ENCODE measurements around the gene SPTB.
"Not testable (repeated sequence)": the region's sequence is repeated elsewhere in the genome, so short reads cannot be mapped to it uniquely, and the experiment has no call there.

SPTB gene

DNA sequence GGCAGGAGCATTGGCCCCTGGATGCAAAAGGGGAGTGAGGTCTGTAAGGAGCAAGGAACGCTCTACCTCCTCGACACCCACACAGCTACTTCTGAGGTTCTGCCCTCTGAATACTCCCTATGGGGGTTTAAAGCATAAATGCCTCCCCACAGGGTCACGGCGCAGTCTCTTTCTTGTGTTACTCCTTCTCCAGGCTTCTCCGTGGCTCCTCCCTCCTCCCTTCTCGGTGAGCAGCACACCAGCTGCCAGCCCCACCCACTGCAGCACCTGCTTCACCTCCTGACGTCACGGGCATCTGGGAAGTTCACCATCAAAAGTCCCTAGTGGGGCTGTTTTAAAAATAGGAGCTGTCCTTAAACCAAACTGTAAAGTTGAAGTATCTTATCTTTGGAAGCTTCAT, 67.3 kb downstream of the SPTB start:
- no peak overlapping the region for H3K4me3 ChIP-seq (ENCODE audit: low read depth, low read length)
- TF ChIP-seq, protein P1, sequence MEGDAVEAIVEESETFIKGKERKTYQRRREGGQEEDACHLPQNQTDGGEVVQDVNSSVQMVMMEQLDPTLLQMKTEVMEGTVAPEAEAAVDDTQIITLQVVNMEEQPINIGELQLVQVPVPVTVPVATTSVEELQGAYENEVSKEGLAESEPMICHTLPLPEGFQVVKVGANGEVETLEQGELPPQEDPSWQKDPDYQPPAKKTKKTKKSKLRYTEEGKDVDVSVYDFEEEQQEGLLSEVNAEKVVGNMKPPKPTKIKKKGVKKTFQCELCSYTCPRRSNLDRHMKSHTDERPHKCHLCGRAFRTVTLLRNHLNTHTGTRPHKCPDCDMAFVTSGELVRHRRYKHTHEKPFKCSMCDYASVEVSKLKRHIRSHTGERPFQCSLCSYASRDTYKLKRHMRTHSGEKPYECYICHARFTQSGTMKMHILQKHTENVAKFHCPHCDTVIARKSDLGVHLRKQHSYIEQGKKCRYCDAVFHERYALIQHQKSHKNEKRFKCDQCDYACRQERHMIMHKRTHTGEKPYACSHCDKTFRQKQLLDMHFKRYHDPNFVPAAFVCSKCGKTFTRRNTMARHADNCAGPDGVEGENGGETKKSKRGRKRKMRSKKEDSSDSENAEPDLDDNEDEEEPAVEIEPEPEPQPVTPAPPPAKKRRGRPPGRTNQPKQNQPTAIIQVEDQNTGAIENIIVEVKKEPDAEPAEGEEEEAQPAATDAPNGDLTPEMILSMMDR (IDR thresholded peaks at IDR 0.05; ENCODE audit: borderline replicate concordance, insufficient read depth, low read depth, low read length): no peak

DNA sequence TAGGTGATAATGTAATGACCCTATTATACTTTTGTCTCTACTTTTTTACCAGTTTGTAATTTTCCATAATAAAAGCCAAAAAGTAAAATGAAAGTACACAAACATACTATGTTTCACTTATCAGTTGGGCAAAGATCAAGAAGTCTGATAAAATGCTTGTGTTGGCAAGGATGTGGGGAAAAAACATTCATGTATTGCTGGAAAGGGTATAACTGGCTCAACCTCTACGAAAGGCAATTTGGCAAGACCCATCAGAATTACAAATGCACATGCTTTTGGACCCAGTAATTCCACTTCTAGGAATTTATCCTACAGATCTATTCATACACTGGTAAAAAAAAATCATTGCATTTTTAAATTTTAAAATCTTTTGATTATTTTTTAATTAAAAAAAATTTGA, 68.0 kb downstream of the SPTB start:
- H3K4me3 ChIP-seq (ENCODE audit: low read depth, low read length): no peak overlapping the region
- TF ChIP-seq, protein P1 (IDR thresholded peaks at IDR 0.05; ENCODE audit: borderline replicate concordance, insufficient read depth, low read depth, low read length): no peak

DNA sequence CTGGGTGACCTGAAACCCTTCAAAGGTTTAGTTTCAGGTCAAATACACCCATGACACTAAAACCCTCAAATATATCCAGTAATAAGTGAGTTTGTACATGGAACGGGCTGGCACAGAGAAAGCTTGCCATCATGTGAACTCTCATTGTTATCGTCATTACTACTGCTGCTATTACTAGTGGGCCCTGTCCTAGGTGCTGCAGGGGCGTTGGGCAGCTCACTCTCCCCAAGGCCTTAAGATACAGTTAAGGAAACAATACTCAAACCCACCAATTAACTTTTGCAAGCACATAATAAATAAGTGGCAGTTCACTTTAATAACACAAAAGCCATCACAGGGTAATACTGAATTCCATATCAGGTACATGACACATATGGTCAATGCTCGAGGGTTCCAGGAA, 71.3 kb downstream of the SPTB start:
- TF ChIP-seq, protein P1 (IDR thresholded peaks at IDR 0.05; ENCODE audit: borderline replicate concordance, insufficient read depth, low read depth, low read length): no peak
- no peak overlapping the region for H3K4me3 ChIP-seq (ENCODE audit: low read depth, low read length)

DNA sequence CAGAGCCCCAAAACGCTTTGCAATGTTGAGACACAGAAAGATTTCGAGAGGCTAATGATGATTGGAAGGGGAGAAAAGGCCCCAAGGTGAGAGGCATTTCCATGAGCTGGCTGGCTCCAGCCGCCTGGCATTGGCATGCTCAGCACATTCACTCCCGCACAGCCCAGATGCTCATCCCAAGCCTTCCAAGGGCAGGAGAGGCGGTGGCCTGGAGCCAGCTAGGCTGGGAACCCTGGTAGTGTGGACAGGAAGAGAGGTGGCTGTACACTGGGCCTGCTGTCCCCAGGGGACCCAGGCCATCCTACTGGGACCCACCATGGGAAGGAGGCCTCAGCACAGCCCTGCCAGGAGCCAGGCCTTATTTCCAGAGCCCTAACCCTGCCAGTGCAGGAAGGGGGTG, 72.2 kb downstream of the SPTB start:
- no peak overlapping the region for H3K4me3 ChIP-seq (ENCODE audit: low read depth, low read length)
- TF ChIP-seq, protein P1 (IDR thresholded peaks at IDR 0.05; ENCODE audit: borderline replicate concordance, insufficient read depth, low read depth, low read length): no peak

DNA sequence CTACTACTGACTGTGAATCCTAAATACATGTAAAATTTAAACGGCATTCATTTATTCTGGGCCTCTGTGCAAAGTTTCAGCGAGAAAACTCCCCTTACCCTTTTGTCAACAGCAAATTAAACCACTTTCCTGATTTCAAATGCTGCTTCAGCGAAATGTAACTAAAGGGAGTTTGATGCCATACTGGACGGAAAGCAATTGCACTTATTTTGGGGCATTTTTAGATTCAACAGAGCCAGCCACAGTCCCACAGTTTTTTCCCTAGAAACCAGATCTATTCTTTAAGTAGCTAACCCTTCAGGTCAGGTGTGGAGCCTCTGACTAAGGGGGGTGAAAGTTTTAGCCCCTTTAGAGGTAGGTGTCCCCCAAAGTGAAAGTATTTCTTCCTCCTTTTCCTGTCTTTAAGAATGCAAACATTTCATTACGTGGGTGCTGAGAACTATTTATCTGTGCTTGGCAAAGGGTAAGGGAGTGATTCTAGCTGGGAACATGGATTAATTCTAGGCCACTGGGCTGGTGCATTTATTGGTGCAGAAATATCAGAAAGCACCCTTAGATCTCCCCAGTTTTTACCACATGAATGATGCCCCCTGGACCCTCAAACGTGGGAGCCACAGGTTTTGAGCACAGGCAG, 72.7 kb downstream of the SPTB start:
- TF ChIP-seq, protein P1 (IDR thresholded peaks at IDR 0.05; ENCODE audit: borderline replicate concordance, insufficient read depth, low read depth, low read length): no peak
- no peak overlapping the region for H3K4me3 ChIP-seq (ENCODE audit: low read depth, low read length)

DNA sequence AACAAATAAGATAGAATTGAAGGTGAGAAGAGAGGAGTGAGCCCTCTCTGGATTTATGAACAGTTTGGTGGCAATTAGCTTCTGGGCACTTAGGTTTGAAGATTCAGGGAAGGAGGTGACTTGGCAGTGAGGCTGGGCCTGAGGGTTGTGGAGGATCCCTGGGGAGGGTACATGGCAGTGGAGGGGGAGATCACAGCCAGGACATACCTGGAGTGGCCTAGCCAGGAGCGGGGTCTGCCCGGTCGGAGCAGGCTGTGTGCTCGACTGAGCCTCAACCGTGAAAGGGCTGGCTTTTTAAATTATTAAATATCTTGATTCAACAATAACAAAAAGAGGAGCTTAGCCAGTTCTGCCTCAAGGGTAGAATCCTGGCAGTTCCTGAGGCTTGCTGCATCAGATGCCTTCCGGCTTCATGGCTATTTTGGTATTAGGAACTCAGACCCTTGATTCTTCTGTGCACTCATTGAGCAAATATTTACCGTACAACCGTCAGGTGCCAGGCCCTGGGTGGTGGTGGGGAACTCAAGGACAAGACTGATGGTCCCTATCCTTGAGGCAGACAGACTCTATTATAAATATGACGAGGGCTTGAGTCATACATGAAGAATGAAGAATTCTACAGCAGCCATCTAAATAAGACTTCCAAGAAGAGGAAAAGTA, 73.4 kb downstream of the SPTB start:
- TF ChIP-seq, protein P1 (IDR thresholded peaks at IDR 0.05; ENCODE audit: borderline replicate concordance, insufficient read depth, low read depth, low read length): no peak
- no peak overlapping the region for H3K4me3 ChIP-seq (ENCODE audit: low read depth, low read length)

DNA sequence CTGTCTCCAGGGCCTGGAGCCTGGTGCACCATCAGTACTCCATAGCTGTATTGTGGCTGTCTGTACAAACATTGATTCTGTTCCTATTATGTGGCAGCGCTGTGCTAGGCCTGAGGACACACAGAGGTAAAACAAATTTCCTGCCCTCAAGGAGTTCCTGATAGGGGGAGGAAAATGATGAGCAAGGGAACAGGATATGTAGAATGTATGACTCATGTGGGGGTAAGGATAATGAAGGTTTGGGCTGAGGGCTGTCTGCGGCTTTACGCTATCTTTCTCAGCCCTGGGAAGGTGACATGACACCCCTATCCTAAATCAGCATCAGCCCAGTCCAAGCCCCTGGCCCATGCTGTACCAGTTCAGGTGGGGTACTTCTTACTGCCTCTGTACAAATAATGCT, 74.1 kb downstream of the SPTB start:
- H3K4me3 ChIP-seq (ENCODE audit: low read depth, low read length): not testable (repeated sequence)

All from GM12875 (cell line).